Right kidney (tissue), 1 donor: ENCODE measurements around the gene ZNF324B.
"Not testable (repeated sequence)": the region's sequence is repeated elsewhere in the genome, so short reads cannot be mapped to it uniquely, and the experiment has no call there.

ENCODE experiments used
- DNase-seq: peaks from one replicate; pipeline ENCODE4 v3.0.0-alpha.2; 2016

Gene ZNF324B

GRCh38 chr19:58479736-58480480, 28.5 kb downstream of the ZNF324B start:
- DNase-seq = no peak

DNA sequence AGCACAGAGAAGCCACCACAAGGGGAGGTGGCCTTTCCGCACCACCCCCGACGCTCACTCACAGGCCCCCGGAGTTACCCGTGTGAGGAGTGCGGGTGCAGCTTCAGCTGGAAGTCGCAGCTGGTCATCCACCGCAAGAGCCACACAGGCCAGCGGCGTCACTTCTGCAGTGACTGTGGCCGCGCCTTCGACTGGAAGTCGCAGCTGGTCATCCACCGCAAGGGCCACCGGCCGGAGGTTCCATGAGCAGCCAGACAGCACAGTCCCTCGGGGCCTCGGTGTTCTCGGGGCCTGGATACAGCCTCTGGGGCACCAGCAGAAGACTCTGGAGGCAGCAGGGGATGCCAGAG, 29.0 kb downstream of the ZNF324B start:
- no peak for DNase-seq

DNA sequence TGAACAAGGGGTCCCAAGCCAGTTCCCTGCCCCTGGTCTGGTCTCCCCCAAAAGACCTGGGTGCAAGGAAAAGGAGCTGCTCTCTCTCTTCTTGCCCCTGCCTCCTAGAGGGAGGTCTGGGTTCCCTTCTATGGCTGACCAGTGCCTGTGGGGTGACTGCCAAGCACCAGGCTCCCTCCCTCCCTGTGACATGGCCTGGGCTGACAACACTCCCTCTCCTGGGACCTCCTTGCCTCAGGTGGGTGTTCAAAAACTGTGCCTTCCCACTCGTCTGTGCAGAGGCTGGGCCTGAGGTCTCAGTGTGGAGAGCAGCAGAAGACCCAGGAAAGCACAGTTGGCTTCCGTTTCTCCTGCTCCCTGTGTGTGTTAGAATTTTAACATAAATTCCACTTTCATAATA, 29.4 kb downstream of the ZNF324B start:
- no peak for DNase-seq

DNA sequence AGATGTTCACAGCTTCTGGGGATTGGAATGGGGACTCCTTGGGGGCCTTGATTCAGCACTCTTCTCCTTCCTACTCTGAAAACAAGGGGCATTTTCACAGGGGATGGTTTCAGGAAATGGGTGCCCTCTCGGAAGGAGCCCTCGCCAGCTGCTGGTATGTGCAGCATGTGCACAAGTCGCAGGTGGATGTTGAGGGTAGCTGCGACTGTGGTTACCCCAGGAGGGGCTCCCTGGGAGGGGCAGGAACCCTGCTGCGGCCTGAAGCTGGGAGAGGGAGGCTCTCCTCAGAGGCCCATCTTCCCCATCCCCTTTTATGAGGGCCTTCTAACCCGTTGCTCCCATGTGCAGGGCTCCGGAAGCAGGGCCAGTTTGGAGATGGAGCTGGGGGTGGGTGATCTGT, 30.9 kb downstream of the ZNF324B start:
- no peak for DNase-seq

GRCh38 chr19:58483776-58484175, 32.4 kb downstream of the ZNF324B start:
- DNase-seq = no peak

DNA sequence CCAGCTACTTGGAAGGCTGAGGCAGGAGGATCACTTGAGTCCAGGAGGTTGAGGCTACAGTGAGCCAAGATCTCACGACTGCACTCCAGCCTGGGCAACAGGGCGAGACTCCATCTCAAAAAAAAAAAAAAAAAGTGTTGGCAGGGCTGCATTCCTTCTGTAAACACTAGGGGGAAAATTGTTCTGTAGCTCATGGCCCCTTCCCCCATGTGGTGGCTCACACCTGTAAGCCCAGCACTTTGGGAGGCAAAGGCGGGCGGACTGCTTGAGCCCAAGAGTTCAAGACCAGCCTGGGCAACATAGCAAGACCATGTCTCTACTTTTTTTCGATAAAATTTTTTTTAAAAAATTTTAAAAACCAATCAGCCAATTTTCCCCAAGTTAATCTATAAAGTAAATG, 32.9 kb downstream of the ZNF324B start:
- DNase-seq = not testable (repeated sequence)

DNA sequence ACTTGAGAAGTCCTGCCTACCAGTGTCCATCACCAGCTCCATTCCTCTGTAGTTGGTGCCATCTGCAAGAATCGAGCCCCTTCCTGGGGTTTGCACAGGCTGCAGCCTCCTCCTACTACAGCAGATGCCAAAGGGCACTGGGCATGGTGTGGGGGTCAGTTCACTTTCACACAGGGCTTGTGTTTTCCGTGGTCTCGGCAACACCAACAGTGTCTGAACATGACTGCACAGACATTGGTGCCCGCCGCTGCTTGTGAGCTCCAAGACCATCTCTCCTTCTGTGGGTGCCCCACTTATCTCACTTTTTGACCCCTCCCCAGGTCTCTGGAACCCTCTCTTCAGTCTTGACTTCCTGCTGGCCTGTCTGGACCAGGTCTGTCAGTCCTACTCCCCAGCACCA, 40.0 kb downstream of the ZNF324B start:
- DNase-seq = no peak

- no peak for DNase-seq
Measured at GRCh38 chr19:58492265-58492664, 40.8 kb downstream of the ZNF324B start.

- DNase-seq = no peak
Measured at GRCh38 chr19:58497634-58498170, 46.3 kb downstream of the ZNF324B start.

DNA sequence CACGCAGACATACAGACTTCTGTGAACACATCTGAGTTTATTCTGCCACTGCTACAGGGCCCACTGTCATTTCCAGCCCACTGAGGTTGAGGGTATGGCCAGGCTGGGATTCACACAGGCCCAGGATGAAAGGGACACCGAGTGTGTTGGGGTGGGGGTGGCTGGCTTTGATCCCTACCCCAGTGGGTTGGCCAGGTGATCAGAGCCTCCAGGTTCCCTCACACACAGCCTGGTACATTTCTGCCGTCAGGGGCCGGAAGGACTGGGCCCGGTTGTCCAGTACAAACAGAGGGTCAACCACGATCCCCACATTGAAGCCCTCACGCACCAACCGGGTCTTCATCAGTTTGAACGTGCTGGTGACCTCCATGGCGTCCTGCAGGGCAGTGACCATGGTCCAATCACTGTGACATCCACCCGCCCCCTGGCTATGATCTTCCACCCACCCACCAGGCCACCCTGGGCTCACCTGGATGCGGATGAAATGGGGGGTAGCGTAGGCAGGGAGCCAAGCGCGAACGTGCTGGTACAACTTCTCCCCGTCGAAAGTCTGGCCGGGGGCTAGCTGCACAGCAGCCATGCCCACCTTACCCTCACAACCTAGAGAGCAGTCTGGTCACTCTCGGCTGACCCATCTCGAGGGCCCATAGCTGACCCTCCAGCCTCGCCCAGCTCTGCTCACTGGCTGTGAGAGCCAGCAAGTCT, 47.0 kb downstream of the ZNF324B start:
- DNase-seq = no peak

- DNase-seq = peak; percentile 83
Measured at GRCh38 chr19:58499021-58499927, 47.9 kb downstream of the ZNF324B start.

DNA sequence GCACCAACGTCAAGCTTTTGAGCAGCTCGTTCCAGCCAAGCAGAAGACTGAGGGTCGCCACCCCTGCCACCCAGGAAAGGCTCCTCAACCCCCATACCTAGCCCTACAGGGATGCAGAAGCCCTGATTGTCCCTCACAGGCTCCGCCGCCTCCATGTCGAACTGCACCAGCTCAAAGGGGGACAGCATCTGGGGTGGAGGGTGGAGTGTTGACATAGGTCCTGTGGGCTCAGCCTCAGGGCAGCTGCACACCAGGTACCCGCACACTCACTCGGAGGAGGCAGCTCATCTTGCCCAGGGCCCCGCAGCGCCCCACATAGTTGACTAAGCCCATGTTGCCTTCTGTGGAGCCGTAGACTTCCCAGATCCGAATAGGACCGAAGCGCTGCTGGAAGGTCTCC, 48.8 kb downstream of the ZNF324B start:
- no peak for DNase-seq
